Measurements from ENCODE around the gene PLA2G12B.
"Not testable (repeated sequence)": the region's sequence is repeated elsewhere in the genome, so short reads cannot be mapped to it uniquely, and the experiment has no call there.

The PLA2G12B gene

GRCh38 chr10:72954596-72955554 is at the start of gene PLA2G12B:
Gene PLA2G12B (minus strand): TSS chr10:72954806. CDS start chr10:72954685, 121 bp downstream.
- no peak for DNase-seq

GRCh38 chr10:73003822-73004221 is 49.2 kb upstream of the PLA2G12B start:
- DNase-seq, result no peak

GRCh38 chr10:73000973-73001372 is 46.4 kb upstream of the PLA2G12B start:
- no peak for DNase-seq

GRCh38 chr10:72997099-72997498 is 42.5 kb upstream of the PLA2G12B start:
- no peak for DNase-seq

GRCh38 chr10:72995459-72995858 is 40.9 kb upstream of the PLA2G12B start:
- not testable (repeated sequence) for DNase-seq

GRCh38 chr10:72989771-72990170 is 35.2 kb upstream of the PLA2G12B start:
- not testable (repeated sequence) for DNase-seq

GRCh38 chr10:72984618-72985017 is 30.0 kb upstream of the PLA2G12B start:
- not testable (repeated sequence) for DNase-seq

GRCh38 chr10:72981882-72982529 is 27.4 kb upstream of the PLA2G12B start:
- no peak for DNase-seq

GRCh38 chr10:72981028-72981881 is 26.6 kb upstream of the PLA2G12B start:
- DNase-seq, result no peak

GRCh38 chr10:72980348-72980747 is 25.7 kb upstream of the PLA2G12B start:
- no peak for DNase-seq

GRCh38 chr10:72979709-72980108 is 25.1 kb upstream of the PLA2G12B start:
- DNase-seq, result no peak

GRCh38 chr10:72976886-72977285 is 22.3 kb upstream of the PLA2G12B start:
- no peak for DNase-seq

- no peak for DNase-seq
These were observed 1.4 kb upstream of the PLA2G12B start for GRCh38 chr10:72956001-72956400.

GRCh38 chr10:72954230-72954595 is 393 bp downstream of the PLA2G12B start:
- DNase-seq, result no peak

GRCh38 chr10:72953687-72954086 is 919 bp downstream of the PLA2G12B start:
- no peak for DNase-seq

- no peak for DNase-seq
These were observed 1.9 kb downstream of the PLA2G12B start for GRCh38 chr10:72952642-72953158.

- no peak for DNase-seq
These were observed 2.4 kb downstream of the PLA2G12B start for GRCh38 chr10:72952189-72952588.

GRCh38 chr10:72951760-72952159 is 2.8 kb downstream of the PLA2G12B start:
- DNase-seq, result no peak

GRCh38 chr10:72948762-72949161 is 5.8 kb downstream of the PLA2G12B start:
- DNase-seq, result no peak

GRCh38 chr10:72946963-72947362 is 7.6 kb downstream of the PLA2G12B start:
- DNase-seq, result no peak

GRCh38 chr10:72943498-72944234 is 10.9 kb downstream of the PLA2G12B start:
- DNase-seq, result no peak

GRCh38 chr10:72935361-72935760 is 19.2 kb downstream of the PLA2G12B start:
- DNase-seq, result no peak

All from midbrain (tissue), 1 donor.